SK-N-SH (cell line): Measurements from ENCODE around the gene LATS2. TPM values are rescaled to one million over a fixed set of nuclear protein-coding genes. Genes with fewer than 3 reads are reported as not detected.

Experiments used
- CTCF ChIA-PET: fragments of 300-600, 350-600 bp; formaldehyde crosslinking; extraction: SDS; loops from one replicate; lab custom pipeline; 2021; lab: Yijun Ruan, JAX
- POLR2A ChIA-PET: fragments of 350-600 bp; sonication (Branson Sonifier 250); formaldehyde crosslinking; extraction: SDS; loops from one replicate; lab custom pipeline; 2020; ENCODE audit warnings: antibody characterized with exemption, inconsistent platforms; lab: Yijun Ruan, JAX
- DNase-seq: peaks from one replicate; pipeline ENCODE4 v3.0.0; 2012
- H2AFZ ChIP-seq: fragments of 200-600 bp; sonication (generic); 2 replicates; pipeline ENCODE4 v1.8.1; 2016; ENCODE audit warnings: antibody characterized with exemption, mild to moderate bottlenecking, low read depth
- H3F3A ChIP-seq: fragments of 200-600 bp; sonication (generic); replicated peaks from 2 replicates; pipeline ENCODE3; 2016; ENCODE audit warnings: antibody characterized with exemption, mild to moderate bottlenecking; ENCODE audit not compliant: insufficient read depth
- H3K27ac ChIP-seq, 2 experiments: fragments of 200-500 bp in 1 of 2; fragments of 200-600 bp in 1 of 2; sonication (Bioruptor generic) in 1 of 2; sonication (generic), shearing (Covaris generic) in 1 of 2; 2 replicates each; pipeline versions ENCODE4 v1.5.1 to v1.6.1; 2014 to 2016; ENCODE audit warnings: low read depth in 2 of 2, inconsistent platforms in 1 of 2, low read length in 1 of 2, mild to moderate bottlenecking in 1 of 2, mixed read lengths in 1 of 2
- H3K27me3 ChIP-seq: fragments of 200-600 bp; sonication (generic), shearing (Covaris generic); 2 replicates; pipeline ENCODE4 v1.6.1; 2016; ENCODE audit warnings: mixed run types; ENCODE audit not compliant: insufficient read depth
- H3K36me3 ChIP-seq, 2 experiments: fragments of 200-500 bp in 1 of 2; fragments of 200-600 bp in 1 of 2; sonication (Bioruptor generic) in 1 of 2; sonication (generic) in 1 of 2; replicated peaks in 1 of 2; 2 replicates each; pipeline versions ENCODE3 to v1.5.1; 2014 to 2016; ENCODE audit warnings: low read length in 1 of 2, mild to moderate bottlenecking in 1 of 2; ENCODE audit not compliant: insufficient read depth in 2 of 2, control insufficient read depth in 1 of 2
- H3K4me1 ChIP-seq, 2 experiments: fragments of 200-500 bp in 1 of 2; fragments of 200-600 bp in 1 of 2; sonication (Bioruptor generic) in 1 of 2; sonication (generic), shearing (Covaris generic) in 1 of 2; 2 replicates each; pipeline versions ENCODE4 v1.5.1 to v1.6.1; 2014 to 2016; ENCODE audit warnings: low read depth in 1 of 2, low read length in 1 of 2, mixed run types in 1 of 2; ENCODE audit not compliant: insufficient read depth in 2 of 2, control insufficient read depth in 1 of 2
- H3K4me2 ChIP-seq: fragments of 200-600 bp; sonication (generic), shearing (Covaris generic); 2 replicates; pipeline ENCODE4 v1.6.1; 2017; ENCODE audit warnings: mixed run types
- H3K4me3 ChIP-seq, 2 experiments: fragments of 200-500 bp in 1 of 2; fragments of 200-600 bp in 1 of 2; sonication (Bioruptor generic) in 1 of 2; sonication (generic), shearing (Covaris generic) in 1 of 2; 2 replicates each; pipeline versions ENCODE4 v1.5.1 to v1.8.1; 2014 to 2016; ENCODE audit warnings: low read depth in 2 of 2, inconsistent platforms in 1 of 2, low read length in 1 of 2, mild to moderate bottlenecking in 1 of 2, mixed read lengths in 1 of 2, moderate library complexity in 1 of 2
- H3K79me2 ChIP-seq: fragments of 200-600 bp; sonication (generic); 2 replicates; pipeline ENCODE4 v1.8.1; 2017; ENCODE audit warnings: mild to moderate bottlenecking; ENCODE audit not compliant: insufficient read depth
- H3K9ac ChIP-seq: fragments of 200-600 bp; sonication (generic); 2 replicates; pipeline ENCODE4 v1.6.1; 2017; ENCODE audit warnings: mixed run types
- H3K9me2 ChIP-seq: fragments of 200-600 bp; sonication (generic); 2 replicates; pipeline ENCODE4 v1.6.1; 2017; ENCODE audit warnings: mixed run types
- H3K9me3 ChIP-seq: fragments of 200-600 bp; sonication (generic); 2 replicates; pipeline ENCODE4 v1.6.1; 2017; ENCODE audit warnings: mixed run types, mild to moderate bottlenecking, moderate library complexity
- H4K20me1 ChIP-seq: fragments of 200-600 bp; sonication (generic); 2 replicates; pipeline ENCODE4 v1.6.1; 2017; ENCODE audit warnings: mild to moderate bottlenecking, mixed run types; ENCODE audit not compliant: insufficient read depth
- CTCF ChIP-seq: fragments of 200-600 bp; sonication (generic); IDR thresholded peaks from 2 replicates; pipeline ENCODE4 v1.6.1; 2017; ENCODE audit warnings: antibody characterized with exemption, mild to moderate bottlenecking, moderate library complexity
- ELF1 ChIP-seq: IDR thresholded peaks from 2 replicates; pipeline ENCODE4 v1.4.0; 2012
- FOSL2 ChIP-seq: IDR thresholded peaks from 2 replicates; pipeline ENCODE4 v1.4.0; 2012; ENCODE audit warnings: low read depth, mild to moderate bottlenecking, moderate library complexity, borderline replicate concordance
- FOXJ3 ChIP-seq: sonication (generic); formaldehyde crosslinking; IDR thresholded peaks from 2 replicates; pipeline ENCODE4 v1.5.1; 2020; ENCODE audit warnings: mild to moderate bottlenecking, missing genetic modification reagents
- FOXM1 ChIP-seq: IDR thresholded peaks from 2 replicates; pipeline ENCODE4 v1.4.0; 2012; ENCODE audit warnings: low read depth, mild to moderate bottlenecking
- GABPA ChIP-seq: IDR thresholded peaks from 2 replicates; pipeline ENCODE4 v1.4.0; 2012; ENCODE audit warnings: low read depth, mild to moderate bottlenecking
- GATA2 ChIP-seq: sonication (generic); formaldehyde crosslinking; IDR thresholded peaks from 2 replicates; pipeline ENCODE4 v1.5.0; 2020; ENCODE audit warnings: mild to moderate bottlenecking, missing genetic modification reagents
- IRF3 ChIP-seq: fragments of 150-350 bp; IDR thresholded peaks from 2 replicates; pipeline ENCODE4 v1.6.1; 2016; ENCODE audit warnings: mild to moderate bottlenecking, low read depth, low read length
- MEF2A ChIP-seq: IDR thresholded peaks from 2 replicates; pipeline ENCODE4 v1.4.0; 2012; ENCODE audit warnings: low read depth, borderline replicate concordance
- MXI1 ChIP-seq: IDR thresholded peaks from 2 replicates; pipeline ENCODE4 v1.6.1; 2012; ENCODE audit warnings: mild to moderate bottlenecking, low read depth, low read length, improper control_type of control experiment
- NRF1 ChIP-seq: IDR thresholded peaks from 2 replicates; pipeline ENCODE4 v1.6.1; 2012; ENCODE audit warnings: low read depth, mild to moderate bottlenecking, low read length
- POLR2AphosphoS5 ChIP-seq: IDR thresholded peaks from 2 replicates; pipeline ENCODE4 v1.6.1; 2012; ENCODE audit warnings: low read depth, low read length
- RCOR1 ChIP-seq: fragments of 150-350 bp; IDR thresholded peaks from 2 replicates; pipeline ENCODE4 v1.6.1; 2017; ENCODE audit warnings: antibody characterized with exemption, low read length
- SIN3A ChIP-seq: IDR thresholded peaks from 2 replicates; pipeline ENCODE4 v1.6.1; 2012; ENCODE audit warnings: low read depth, mild to moderate bottlenecking, low read length, moderate library complexity, borderline replicate concordance
- SMC3 ChIP-seq: IDR thresholded peaks from 2 replicates; pipeline ENCODE4 v1.6.1; 2012; ENCODE audit warnings: low read depth, low read length, improper control_type of control experiment
- TAF1 ChIP-seq: IDR thresholded peaks from 2 replicates; pipeline ENCODE4 v1.6.1; 2012; ENCODE audit warnings: low read depth, mild to moderate bottlenecking, low read length, moderate library complexity, borderline replicate concordance
- TCF12 ChIP-seq: IDR thresholded peaks from 2 replicates; pipeline ENCODE4 v1.4.0; 2012
- TEAD4 ChIP-seq: IDR thresholded peaks from 2 replicates; pipeline ENCODE4 v1.4.0; 2012; ENCODE audit warnings: mild to moderate bottlenecking, borderline replicate concordance; ENCODE audit not compliant: insufficient read depth
- YY1 ChIP-seq: IDR thresholded peaks from 2 replicates; pipeline ENCODE4 v1.4.0; 2012; ENCODE audit warnings: low read depth, mild to moderate bottlenecking
- WGBS: methylation state at CpG from one replicate; pipeline ENCODE4 v1.1.6; 2017; ENCODE audit warnings: low lambda C conversion rate; 5-methylcytosine and 5-hydroxymethylcytosine counted together
- polyA plus RNA-seq, 3 experiments: library from polyadenylated mRNA; depleted of rRNA; stranded (reverse); fragments of >200 nt; gene quantifications; 2 replicates each; pipeline ENCODE4 v1.2.3, GENCODE V29; 2012
- TF ChIP-seq, protein P1 (sequence below): IDR thresholded peaks from 2 replicates; pipeline ENCODE4 v1.6.1; 2012; ENCODE audit warnings: mild to moderate bottlenecking, low read depth, low read length, moderate library complexity
- TF ChIP-seq, protein P2 (sequence below): IDR thresholded peaks from 2 replicates; pipeline ENCODE4 v1.4.0; 2012; ENCODE audit warnings: low read depth
- TF ChIP-seq, protein P3 (sequence below): IDR thresholded peaks from 2 replicates; pipeline ENCODE4; 2012
- TF ChIP-seq, protein P4 (sequence below): fragments of 150-350 bp; IDR thresholded peaks from 2 replicates; pipeline ENCODE4 v1.6.1; 2017; ENCODE audit warnings: antibody characterized with exemption, low read length, low read depth, borderline replicate concordance

Gene LATS2
- polyA plus RNA-seq, 1 of the 3 experiments (the other 2 are of a cell fraction), result 19.6 TPM

- Histone ChIP-seq H4K20me1 (peaks cover 73% of the 10 kb centered on the region), H3K4me2 (peak overlapping the region; percentile 65; the same call in 1 of the 2 replicates), H3K27me3 (no peaks in the 10 kb centered on the region), H3K79me2 (peaks cover 91% of the 10 kb centered on the region), H2AFZ (no peak overlapping the region), H3K9me3 (no peaks in the 10 kb centered on the region), H3K27ac (peak overlapping the region; percentile 23 to 99; a peak in 3 of 4 replicates), H3K9me2 (no peaks in the 10 kb centered on the region), H3K4me3 (no peak overlapping the region), H3K9ac (no peak overlapping the region), H3K36me3 (peaks cover 0 to 9% of the 10 kb centered on the region in 2 experiments), H3K4me1 (peaks cover 12 to 55% of the 10 kb centered on the region in 2 experiments), H3F3A (peaks cover 51% of the 10 kb centered on the region)
- 25% methylated on average over 4 of the region's 5 CpGs for WGBS
- ChIA-PET POLR2A (no interaction called here), CTCF (no interaction called here)
- DNase-seq, result no peak
- TF ChIP-seq CTCF (no peak), SMC3 (no peak), GABPA (no peak), IRF3 (no peak), TEAD4 (0 out of 2 replicates have a peak, but pooled peaks have one; percentile 16), POLR2AphosphoS5 (peak; percentile 65; the same call in 1 of the 2 replicates), MXI1 (no peak), TAF1 (no peak), YY1 (no peak), NRF1 (no peak), GATA2 (CRISPR knock-in tag) (no peak), FOXM1 (no peak), SIN3A (no peak), TCF12 (peak; percentile 93), FOXJ3 (CRISPR knock-in tag) (no peak), FOSL2 (peak; percentile 38; the same call in 1 of the 2 replicates), ELF1 (no peak), MEF2A (no peak), RCOR1 (no peak)
- TF ChIP-seq, protein P1, sequence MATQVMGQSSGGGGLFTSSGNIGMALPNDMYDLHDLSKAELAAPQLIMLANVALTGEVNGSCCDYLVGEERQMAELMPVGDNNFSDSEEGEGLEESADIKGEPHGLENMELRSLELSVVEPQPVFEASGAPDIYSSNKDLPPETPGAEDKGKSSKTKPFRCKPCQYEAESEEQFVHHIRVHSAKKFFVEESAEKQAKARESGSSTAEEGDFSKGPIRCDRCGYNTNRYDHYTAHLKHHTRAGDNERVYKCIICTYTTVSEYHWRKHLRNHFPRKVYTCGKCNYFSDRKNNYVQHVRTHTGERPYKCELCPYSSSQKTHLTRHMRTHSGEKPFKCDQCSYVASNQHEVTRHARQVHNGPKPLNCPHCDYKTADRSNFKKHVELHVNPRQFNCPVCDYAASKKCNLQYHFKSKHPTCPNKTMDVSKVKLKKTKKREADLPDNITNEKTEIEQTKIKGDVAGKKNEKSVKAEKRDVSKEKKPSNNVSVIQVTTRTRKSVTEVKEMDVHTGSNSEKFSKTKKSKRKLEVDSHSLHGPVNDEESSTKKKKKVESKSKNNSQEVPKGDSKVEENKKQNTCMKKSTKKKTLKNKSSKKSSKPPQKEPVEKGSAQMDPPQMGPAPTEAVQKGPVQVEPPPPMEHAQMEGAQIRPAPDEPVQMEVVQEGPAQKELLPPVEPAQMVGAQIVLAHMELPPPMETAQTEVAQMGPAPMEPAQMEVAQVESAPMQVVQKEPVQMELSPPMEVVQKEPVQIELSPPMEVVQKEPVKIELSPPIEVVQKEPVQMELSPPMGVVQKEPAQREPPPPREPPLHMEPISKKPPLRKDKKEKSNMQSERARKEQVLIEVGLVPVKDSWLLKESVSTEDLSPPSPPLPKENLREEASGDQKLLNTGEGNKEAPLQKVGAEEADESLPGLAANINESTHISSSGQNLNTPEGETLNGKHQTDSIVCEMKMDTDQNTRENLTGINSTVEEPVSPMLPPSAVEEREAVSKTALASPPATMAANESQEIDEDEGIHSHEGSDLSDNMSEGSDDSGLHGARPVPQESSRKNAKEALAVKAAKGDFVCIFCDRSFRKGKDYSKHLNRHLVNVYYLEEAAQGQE, result no peak
- TF ChIP-seq, protein P2, sequence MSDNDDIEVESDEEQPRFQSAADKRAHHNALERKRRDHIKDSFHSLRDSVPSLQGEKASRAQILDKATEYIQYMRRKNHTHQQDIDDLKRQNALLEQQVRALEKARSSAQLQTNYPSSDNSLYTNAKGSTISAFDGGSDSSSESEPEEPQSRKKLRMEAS, result peak; percentile 55; the same call in 1 of the 2 replicates
- TF ChIP-seq, protein P3, sequence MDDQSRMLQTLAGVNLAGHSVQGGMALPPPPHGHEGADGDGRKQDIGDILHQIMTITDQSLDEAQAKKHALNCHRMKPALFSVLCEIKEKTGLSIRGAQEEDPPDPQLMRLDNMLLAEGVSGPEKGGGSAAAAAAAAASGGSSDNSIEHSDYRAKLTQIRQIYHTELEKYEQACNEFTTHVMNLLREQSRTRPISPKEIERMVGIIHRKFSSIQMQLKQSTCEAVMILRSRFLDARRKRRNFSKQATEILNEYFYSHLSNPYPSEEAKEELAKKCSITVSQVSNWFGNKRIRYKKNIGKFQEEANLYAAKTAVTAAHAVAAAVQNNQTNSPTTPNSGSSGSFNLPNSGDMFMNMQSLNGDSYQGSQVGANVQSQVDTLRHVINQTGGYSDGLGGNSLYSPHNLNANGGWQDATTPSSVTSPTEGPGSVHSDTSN, result peak; percentile 94
- TF ChIP-seq, protein P4, sequence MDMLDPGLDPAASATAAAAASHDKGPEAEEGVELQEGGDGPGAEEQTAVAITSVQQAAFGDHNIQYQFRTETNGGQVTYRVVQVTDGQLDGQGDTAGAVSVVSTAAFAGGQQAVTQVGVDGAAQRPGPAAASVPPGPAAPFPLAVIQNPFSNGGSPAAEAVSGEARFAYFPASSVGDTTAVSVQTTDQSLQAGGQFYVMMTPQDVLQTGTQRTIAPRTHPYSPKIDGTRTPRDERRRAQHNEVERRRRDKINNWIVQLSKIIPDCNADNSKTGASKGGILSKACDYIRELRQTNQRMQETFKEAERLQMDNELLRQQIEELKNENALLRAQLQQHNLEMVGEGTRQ, result no peak
Observed at GRCh38 chr13:21012841-21013681, 48.3 kb downstream of the LATS2 start.
